SK-N-MC (cell line): ENCODE measurements around the gene TFR2.

Source experiments
- DNase-seq: peaks from one replicate; pipeline ENCODE4 v3.0.0-alpha.2; 2011; ENCODE audit warnings: low read depth, low spot score
- H3K27ac ChIP-seq: fragments of 200-600 bp; sonication (generic); 2 replicates; pipeline ENCODE4 v1.5.1; 2016; ENCODE audit warnings: mixed run types
- H3K36me3 ChIP-seq: fragments of 200-600 bp; sonication (generic); 2 replicates; pipeline ENCODE4 v1.6.1; 2017; ENCODE audit warnings: antibody characterized with exemption, low read length, mixed read lengths; ENCODE audit not compliant: insufficient read depth
- H3K4me3 ChIP-seq: fragments of 200-600 bp; sonication (generic); 2 replicates; pipeline ENCODE4 v1.5.1; 2016
- H3K9ac ChIP-seq: fragments of 200-600 bp; sonication (generic); 2 replicates; pipeline ENCODE4 v1.8.0; 2017; ENCODE audit warnings: mixed run types, mixed read lengths; ENCODE audit not compliant: insufficient read length
- H3K9me3 ChIP-seq: fragments of 200-600 bp; sonication (generic); 2 replicates; pipeline ENCODE4 v1.6.1; 2017; ENCODE audit warnings: low read depth, mild to moderate bottlenecking, antibody characterized with exemption, low read length, moderate library complexity, mixed read lengths
- EZH2 ChIP-seq: fragments of 200-600 bp; sonication (generic); IDR thresholded peaks from one replicate; pipeline ENCODE4 v1.6.1; 2017; ENCODE audit warnings: antibody characterized with exemption
- FOXP2 ChIP-seq: optimal IDR thresholded peaks from 2 replicates; pipeline ENCODE3; 2011; ENCODE audit warnings: mild to moderate bottlenecking, moderate library complexity; ENCODE audit not compliant: insufficient read depth; ENCODE audit errors: extremely low read length, control extremely low read depth
- POLR2AphosphoS5 ChIP-seq: IDR thresholded peaks from 2 replicates; pipeline ENCODE4 v1.6.1; 2012; ENCODE audit warnings: mild to moderate bottlenecking, low read depth, low read length, borderline replicate concordance

Gene TFR2

GRCh38 chr7:100575206-100575631, 66.1 kb downstream of the TFR2 start:
- Histone ChIP-seq H3K4me3 (no peak overlapping the region), H3K27ac (no peak overlapping the region), H3K36me3 (peaks cover 9% of the 10 kb centered on the region; the same call in 1 of the 2 replicates), H3K9ac (no peak overlapping the region), H3K9me3 (no peaks in the 10 kb centered on the region)
- DNase-seq, result no peak
- TF ChIP-seq POLR2AphosphoS5, result no peak
- TF ChIP-seq EZH2, result no peak
- TF ChIP-seq FOXP2, result no peak

- no peak for TF ChIP-seq EZH2
- no peak overlapping the region for H3K27ac ChIP-seq
- H3K9me3 ChIP-seq, result no peaks in the 10 kb centered on the region
- no peak overlapping the region for H3K4me3 ChIP-seq
- peaks cover 4% of the 10 kb centered on the region; the same call in 1 of the 2 replicates for H3K36me3 ChIP-seq
- no peak for DNase-seq
- no peak overlapping the region for H3K9ac ChIP-seq
Observed at GRCh38 chr7:100574362-100575205, 66.8 kb downstream of the TFR2 start.

DNA sequence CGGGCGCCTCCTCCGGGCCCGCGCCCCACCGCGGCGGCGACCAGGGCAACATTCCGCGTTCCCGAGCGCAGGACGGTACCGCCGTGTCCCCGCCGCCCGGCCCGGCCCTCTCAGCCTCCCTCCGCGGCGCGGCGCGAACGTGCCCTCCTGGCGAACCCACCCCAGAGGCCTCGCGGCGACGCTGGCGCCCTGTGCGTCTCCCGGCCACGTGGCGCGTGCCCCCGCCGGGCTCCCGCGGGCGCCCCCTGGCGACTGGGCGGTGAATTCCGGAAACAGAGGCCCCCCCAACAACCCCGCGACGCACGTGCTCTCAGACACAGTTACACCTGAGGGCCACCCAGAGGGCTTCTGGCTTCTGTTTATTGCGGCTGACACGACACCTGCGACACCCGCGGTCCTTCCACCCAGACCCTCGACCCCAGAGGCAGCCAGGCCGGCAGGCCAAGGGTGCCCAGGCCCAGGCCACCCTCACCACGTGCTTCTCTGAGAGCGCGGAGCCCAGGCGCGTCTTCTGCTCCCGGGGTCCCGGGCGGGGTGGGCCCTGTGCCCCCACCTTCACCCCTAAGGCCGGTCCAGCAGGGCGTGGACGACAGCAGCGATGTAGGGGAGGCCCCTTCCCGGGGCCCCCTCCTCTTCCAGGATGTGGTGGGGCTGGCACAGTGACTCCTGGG, 67.5 kb downstream of the TFR2 start, which contains the start of gene SAP25:
SAP25 (minus strand) TSS at position 210 of the 671 bp plus-strand sequence; CDS start at position 52, 158 bp downstream.
- H3K27ac ChIP-seq, result no peak within 1 kb of the TSS
- TF ChIP-seq POLR2AphosphoS5 (no peak), FOXP2 (no peak), EZH2 (no peak)
- DNase-seq, result no peak
- no peak within 1 kb of the TSS for H3K4me3 ChIP-seq
- H3K9ac ChIP-seq, result no peak within 1 kb of the TSS
- H3K9me3 ChIP-seq, result no peaks in the 10 kb centered on the region
- peaks cover 3% of the 10 kb centered on the region; the same call in 1 of the 2 replicates for H3K36me3 ChIP-seq

GRCh38 chr7:100572949-100573675, 68.2 kb downstream of the TFR2 start:
- H3K4me3 ChIP-seq, result no peak overlapping the region
- H3K9me3 ChIP-seq, result no peaks in the 10 kb centered on the region
- no peak overlapping the region for H3K27ac ChIP-seq
- H3K36me3 ChIP-seq, result peaks cover 3% of the 10 kb centered on the region; the same call in 1 of the 2 replicates
- TF ChIP-seq EZH2 (no peak), FOXP2 (no peak), POLR2AphosphoS5 (no peak)
- no peak overlapping the region for H3K9ac ChIP-seq
- DNase-seq, result no peak

DNA sequence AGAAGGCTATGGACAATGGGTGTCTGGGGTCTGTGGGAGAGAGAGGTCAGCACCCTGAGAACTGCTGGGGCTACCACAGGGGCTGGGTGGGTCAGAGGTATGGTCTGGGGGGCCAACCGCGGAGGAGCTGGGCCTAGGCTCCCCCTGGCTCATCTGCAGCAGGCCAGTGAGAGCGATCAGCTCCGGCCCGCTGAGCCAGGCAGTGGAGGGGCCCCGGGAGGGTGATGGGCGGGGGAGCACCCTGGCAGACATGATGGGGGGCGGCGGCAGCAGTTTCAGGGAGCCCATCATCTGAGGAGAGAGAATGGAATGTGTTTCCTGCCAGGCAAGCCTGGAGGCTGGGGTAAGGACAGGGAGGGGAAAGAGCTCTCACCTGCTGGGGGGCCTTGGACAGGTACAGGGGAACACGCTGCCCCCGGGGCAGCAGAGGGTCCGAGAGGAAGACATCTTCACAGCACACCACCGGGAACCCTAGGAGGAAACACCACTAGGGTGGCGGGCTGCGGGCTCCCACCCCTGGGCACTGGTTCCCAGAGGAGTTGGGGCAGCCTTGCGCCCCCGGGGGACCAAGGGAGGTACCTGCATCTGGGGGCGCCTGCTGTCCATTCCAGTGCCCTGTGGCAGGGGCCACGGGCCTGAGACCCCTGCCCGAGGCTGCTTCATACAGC, 68.9 kb downstream of the TFR2 start:
- no peak overlapping the region for H3K9ac ChIP-seq
- DNase-seq, result no peak
- H3K4me3 ChIP-seq, result no peak overlapping the region
- H3K36me3 ChIP-seq, result peaks cover 3% of the 10 kb centered on the region; the same call in 1 of the 2 replicates
- H3K9me3 ChIP-seq, result no peaks in the 10 kb centered on the region
- no peak for TF ChIP-seq POLR2AphosphoS5
- TF ChIP-seq FOXP2, result no peak
- no peak for TF ChIP-seq EZH2
- no peak overlapping the region for H3K27ac ChIP-seq

- DNase-seq, result no peak
- H3K27ac ChIP-seq, result no peak overlapping the region
- H3K36me3 ChIP-seq, result peaks cover 3% of the 10 kb centered on the region; the same call in 1 of the 2 replicates
- H3K9me3 ChIP-seq, result no peaks in the 10 kb centered on the region
- no peak overlapping the region for H3K4me3 ChIP-seq
- H3K9ac ChIP-seq, result no peak overlapping the region
- TF ChIP-seq FOXP2 (no peak), EZH2 (no peak), POLR2AphosphoS5 (no peak)
Observed at GRCh38 chr7:100571829-100572116, 69.6 kb downstream of the TFR2 start.

GRCh38 chr7:100570954-100571828, 70.2 kb downstream of the TFR2 start:
- Histone ChIP-seq H3K36me3 (peaks cover 3% of the 10 kb centered on the region; the same call in 1 of the 2 replicates), H3K4me3 (no peak overlapping the region), H3K9me3 (no peaks in the 10 kb centered on the region), H3K27ac (no peak overlapping the region), H3K9ac (no peak overlapping the region)
- TF ChIP-seq EZH2 (no peak), FOXP2 (no peak), POLR2AphosphoS5 (no peak)
- no peak for DNase-seq
